Astrocyte (in vitro differentiated cells and primary cell): ENCODE measurements around the gene DYNC1LI1. TPM values are rescaled to one million over a fixed set of nuclear protein-coding genes. Genes with fewer than 3 reads are reported as not detected.
A peak's percentile ranks its signal among the peaks of the same experiment; 100 is the strongest.

ENCODE experiments used
- DNase-seq: peaks from one replicate; pipeline ENCODE4 v3.0.0-alpha.2; 2010; ENCODE audit warnings: low read depth
- FAIRE-seq: peaks from 2 replicates; lab custom pipeline; 2011; peaks lifted over from hg19 to GRCh38; lab: Jason Lieb, UNC
- H2AFZ ChIP-seq: 2 replicates; pipeline ENCODE4 v1.6.0; 2012; ENCODE audit warnings: low read depth, low read length, inconsistent platforms
- H3K27ac ChIP-seq: 2 replicates; pipeline ENCODE4 v1.5.1; 2011; ENCODE audit warnings: low read depth, low read length, inconsistent platforms
- H3K27me3 ChIP-seq: 2 replicates; pipeline ENCODE4 v1.6.0; 2011; ENCODE audit warnings: low read length, inconsistent platforms; ENCODE audit not compliant: insufficient read depth
- H3K36me3 ChIP-seq: 2 replicates; pipeline ENCODE4 v1.5.1; 2011; ENCODE audit warnings: low read length, inconsistent platforms; ENCODE audit not compliant: insufficient read depth
- H3K4me1 ChIP-seq: 2 replicates; pipeline ENCODE4 v1.5.1; 2011; ENCODE audit warnings: low read length, inconsistent platforms; ENCODE audit not compliant: insufficient read depth
- H3K4me2 ChIP-seq: 2 replicates; pipeline ENCODE4 v1.6.0; 2012; ENCODE audit warnings: low read length, inconsistent platforms
- H3K4me3 ChIP-seq: 2 replicates; pipeline ENCODE4 v1.5.1; 2011; ENCODE audit warnings: low read depth, mild to moderate bottlenecking, low read length, inconsistent platforms; ENCODE audit not compliant: insufficient read depth
- H3K79me2 ChIP-seq: 2 replicates; pipeline ENCODE4 v1.6.0; 2012; ENCODE audit warnings: mild to moderate bottlenecking, low read length, inconsistent platforms; ENCODE audit not compliant: insufficient read depth
- H3K9ac ChIP-seq: 2 replicates; pipeline ENCODE4 v1.6.0; 2012; ENCODE audit warnings: mild to moderate bottlenecking, low read length, inconsistent platforms
- H3K9me3 ChIP-seq: 2 replicates; pipeline ENCODE4 v1.5.1; 2012; ENCODE audit warnings: low read depth, mild to moderate bottlenecking, low read length, inconsistent platforms; ENCODE audit not compliant: insufficient read depth
- H4K20me1 ChIP-seq: 2 replicates; pipeline ENCODE4 v1.6.0; 2012; ENCODE audit warnings: low read length, inconsistent platforms; ENCODE audit not compliant: insufficient read depth
- H3K27ac Mint-ChIP-seq: one replicate; pipeline ENCODE4 v1.8.0; 2021; ENCODE audit warnings: mild to moderate bottlenecking, mixed read lengths; ENCODE audit not compliant: unreplicated experiment
- H3K27me3 Mint-ChIP-seq: one replicate; pipeline ENCODE4 v1.8.0; 2021; ENCODE audit warnings: low read depth, mixed read lengths; ENCODE audit not compliant: unreplicated experiment
- H3K36me3 Mint-ChIP-seq: one replicate; pipeline ENCODE4 v1.8.0; 2021; ENCODE audit warnings: low read depth, mixed read lengths; ENCODE audit not compliant: unreplicated experiment
- H3K4me1 Mint-ChIP-seq: one replicate; pipeline ENCODE4 v1.8.0; 2021; ENCODE audit warnings: low read depth, mixed read lengths; ENCODE audit not compliant: unreplicated experiment
- H3K4me3 Mint-ChIP-seq: one replicate; pipeline ENCODE4 v1.8.0; 2021; ENCODE audit warnings: mild to moderate bottlenecking, moderate library complexity, mixed read lengths; ENCODE audit not compliant: unreplicated experiment
- H3K9me3 Mint-ChIP-seq: one replicate; pipeline ENCODE4 v1.8.0; 2021; ENCODE audit warnings: mild to moderate bottlenecking, mixed read lengths; ENCODE audit not compliant: unreplicated experiment
- CTCF ChIP-seq: IDR thresholded peaks from 2 replicates; pipeline ENCODE4 v1.5.1; 2011; ENCODE audit warnings: low read depth, mild to moderate bottlenecking, inconsistent platforms, low read length, moderate library complexity; ENCODE audit not compliant: insufficient read depth
- EZH2 ChIP-seq: IDR thresholded peaks from 2 replicates; pipeline ENCODE4 v1.6.1; 2012; ENCODE audit warnings: mild to moderate bottlenecking, low read length, inconsistent platforms; ENCODE audit not compliant: insufficient read depth
- total RNA-seq: library from RNA; stranded (reverse); gene quantifications from 2 replicates; pipeline ENCODE4 v1.2.1, GENCODE V29; 2021

Gene DYNC1LI1
- total RNA-seq, 1 donor from 2014 or later: 43.0 TPM

- no peak overlapping the region for H3K4me2 ChIP-seq
- H2AFZ ChIP-seq: no peak overlapping the region
- H3K27ac Mint-ChIP-seq: no peak overlapping the region
- no peaks in the 10 kb centered on the region for H3K36me3 ChIP-seq
- no peak overlapping the region for H3K4me3 ChIP-seq
- TF ChIP-seq EZH2 (no peak), CTCF (no peak)
- DNase-seq: no peak
- no peaks in the 10 kb centered on the region for H3K9me3 ChIP-seq
- no peaks in the 10 kb centered on the region for H3K79me2 ChIP-seq
- no peaks in the 10 kb centered on the region for H3K9me3 Mint-ChIP-seq
- H3K9ac ChIP-seq: no peak overlapping the region
- H3K27ac ChIP-seq: no peak overlapping the region
- H3K27me3 Mint-ChIP-seq: no peaks in the 10 kb centered on the region
- no peaks in the 10 kb centered on the region for H4K20me1 ChIP-seq
- no peaks in the 10 kb centered on the region for H3K4me1 Mint-ChIP-seq
- peaks cover 2% of the 10 kb centered on the region for H3K36me3 Mint-ChIP-seq
- peaks cover 4% of the 10 kb centered on the region for H3K4me1 ChIP-seq
- H3K27me3 ChIP-seq: no peaks in the 10 kb centered on the region
- no peak overlapping the region for H3K4me3 Mint-ChIP-seq
- no peak for FAIRE-seq
These were observed 45.8 kb upstream of the DYNC1LI1 start for GRCh38 chr3:32616267-32616962.

GRCh38 chr3:32614956-32615355 is 44.3 kb upstream of the DYNC1LI1 start:
- Histone ChIP-seq H4K20me1 (no peaks in the 10 kb centered on the region), H3K4me1 (peaks cover 4% of the 10 kb centered on the region), H3K4me3 (no peak overlapping the region), H3K9ac (no peak overlapping the region), H3K36me3 (no peaks in the 10 kb centered on the region), H3K4me2 (peak overlapping the region; percentile 13), H3K9me3 (no peaks in the 10 kb centered on the region), H3K79me2 (no peaks in the 10 kb centered on the region), H2AFZ (peak overlapping the region; percentile 57), H3K27me3 (no peaks in the 10 kb centered on the region), H3K27ac (no peak overlapping the region)
- peaks cover 12% of the 10 kb centered on the region for H3K27me3 Mint-ChIP-seq
- H3K4me1 Mint-ChIP-seq: no peaks in the 10 kb centered on the region
- TF ChIP-seq EZH2 (no peak), CTCF (no peak)
- no peak overlapping the region for H3K27ac Mint-ChIP-seq
- DNase-seq: peak; percentile 55
- no peaks in the 10 kb centered on the region for H3K9me3 Mint-ChIP-seq
- H3K4me3 Mint-ChIP-seq: no peak overlapping the region
- no peak for FAIRE-seq
- no peaks in the 10 kb centered on the region for H3K36me3 Mint-ChIP-seq

- FAIRE-seq: no peak
- Histone ChIP-seq H3K9me3 (no peaks in the 10 kb centered on the region), H3K4me3 (no peak overlapping the region), H3K4me2 (no peak overlapping the region), H3K9ac (no peak overlapping the region), H3K27me3 (no peaks in the 10 kb centered on the region), H3K79me2 (no peaks in the 10 kb centered on the region), H3K27ac (no peak overlapping the region), H3K4me1 (peaks cover 4% of the 10 kb centered on the region), H2AFZ (no peak overlapping the region), H4K20me1 (no peaks in the 10 kb centered on the region), H3K36me3 (no peaks in the 10 kb centered on the region)
- Mint-ChIP-seq H3K36me3 (no peaks in the 10 kb centered on the region), H3K27ac (no peak overlapping the region), H3K4me3 (no peak overlapping the region), H3K27me3 (peaks cover 12% of the 10 kb centered on the region), H3K4me1 (no peaks in the 10 kb centered on the region), H3K9me3 (peaks cover 2% of the 10 kb centered on the region)
- TF ChIP-seq CTCF (no peak), EZH2 (no peak)
- no peak for DNase-seq
These were observed 42.5 kb upstream of the DYNC1LI1 start for GRCh38 chr3:32613183-32613582.
